AG04450 (cell line): Measurements from ENCODE around the gene STK33. TPM values are rescaled to one million over a fixed set of nuclear protein-coding genes. Genes with fewer than 3 reads are reported as not detected.

Source experiments
- polyA plus RNA-seq: library from polyadenylated mRNA; depleted of rRNA; stranded (reverse); fragments of >200 nt; gene quantifications from 2 replicates; pipeline ENCODE4 v1.2.3, GENCODE V29; 2011; rRNA removed
- small RNA-seq: library from RNA; depleted of rRNA; stranded (forward); fragments of <200 nt; gene quantifications from one replicate; pipeline ENCODE3, GENCODE V24; 2012; ENCODE audit warnings: low read depth; ENCODE audit not compliant: insufficient read length

The STK33 gene
- polyA plus RNA-seq, 1 experiment = 8.3 TPM

Small RNAs within 50 kb of the gene (small RNA-seq; reads per million reads assigned to genes)
- not detected for gene RF00601

Other genes with a start within 250 kb of the STK33 start
- gene TRIM66, start 88.4 kb upstream of the STK33 start, polyA plus RNA-seq = 4.2 and 6.3 TPM in 2 replicates
- 941 and 1,068 TPM in 2 replicates for gene RPL27A, start 88.6 kb upstream of the STK33 start, polyA plus RNA-seq